HG02938 (cell line): ENCODE results near the gene FAN1.

ENCODE experiments used
- ATAC-seq: cut with Tn5 transposase; IDR thresholded peaks from one replicate; pipeline ENCODE4 v1.9.1; 2021; ENCODE audit warnings: mild to moderate bottlenecking, moderate library complexity; ENCODE audit not compliant: unreplicated experiment

Gene FAN1

DNA sequence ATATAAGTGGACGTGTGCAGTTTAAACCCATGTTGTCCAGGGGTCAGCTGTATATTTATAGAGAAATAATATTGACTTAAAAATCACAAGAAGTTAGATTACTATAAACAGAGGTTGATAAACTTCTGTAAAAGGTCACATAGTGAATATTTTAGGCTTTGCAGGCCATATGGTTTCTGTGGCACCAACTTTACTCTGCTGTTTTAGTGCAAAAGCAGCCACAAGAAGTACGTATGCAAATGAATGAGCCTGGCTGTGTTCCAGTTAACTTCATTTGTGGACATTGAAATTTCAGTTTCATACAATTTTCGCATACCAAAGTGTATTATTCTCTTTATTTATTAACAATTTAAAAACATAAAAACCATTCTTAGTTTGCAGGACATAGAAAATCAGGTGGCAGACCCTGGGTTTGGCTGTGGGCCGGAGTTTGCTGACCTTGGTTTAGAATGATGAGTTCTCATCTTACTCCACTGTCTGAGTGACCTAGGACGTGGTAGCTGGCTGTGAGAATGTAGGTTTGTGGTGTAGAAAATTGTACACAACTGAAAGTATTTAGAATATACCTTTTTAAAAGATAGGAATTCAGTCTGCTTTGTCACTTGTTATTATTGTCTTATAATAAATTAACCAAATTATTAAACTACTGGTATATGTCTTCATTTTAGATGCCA, 16.3 kb downstream of the FAN1 start:
- no peak for ATAC-seq

DNA sequence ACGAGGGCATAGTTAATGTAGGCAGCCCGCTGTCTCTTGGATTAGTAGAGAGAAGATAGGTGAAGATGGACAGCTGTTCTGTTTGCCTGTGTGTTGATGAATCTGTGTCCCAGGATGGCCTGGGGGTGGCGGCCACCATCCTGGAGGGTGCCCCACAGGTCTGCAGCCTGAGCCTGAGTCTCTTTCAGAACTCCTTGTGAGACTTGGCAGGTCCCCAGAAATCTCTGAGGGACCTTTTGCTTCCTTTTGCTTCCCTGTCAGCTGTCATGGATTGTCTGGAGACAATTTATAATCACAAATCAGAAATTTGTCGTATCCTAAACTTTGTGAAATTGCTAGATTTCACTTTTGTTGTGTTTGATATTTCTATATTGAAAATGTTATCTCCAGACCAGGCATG, 17.4 kb downstream of the FAN1 start:
- no peak for ATAC-seq

DNA sequence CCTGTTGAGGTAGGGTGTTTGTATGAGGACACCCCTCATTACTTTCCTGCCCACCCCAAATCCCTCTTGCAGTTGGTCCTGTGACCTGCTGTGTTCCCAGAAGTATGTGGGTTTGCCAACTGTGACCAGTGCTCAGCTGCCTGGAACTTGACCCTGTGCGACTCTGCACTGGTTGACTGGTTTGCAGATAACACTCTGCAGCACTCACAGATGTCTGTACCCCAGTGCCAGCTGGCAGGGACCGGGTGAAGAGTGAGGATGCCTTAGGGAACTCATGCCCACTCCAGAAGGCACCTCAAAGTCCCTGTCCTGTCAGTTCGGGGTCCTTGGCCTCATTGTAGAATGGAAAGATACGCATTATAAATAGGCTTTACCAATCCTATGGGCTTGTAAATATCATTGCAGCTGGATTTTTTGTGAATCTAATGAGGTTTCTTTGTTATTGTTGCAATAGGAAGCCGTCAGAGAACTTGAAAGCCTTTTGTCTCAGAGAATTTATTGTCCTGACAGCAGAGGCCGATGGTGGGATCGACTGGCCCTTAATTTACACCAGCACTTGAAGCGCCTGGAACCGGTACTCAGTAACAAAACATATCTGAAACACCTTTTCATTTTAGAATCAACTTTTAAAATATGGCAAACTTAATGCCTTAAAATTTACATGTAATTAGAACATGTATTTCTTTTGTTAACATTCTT, 18.2 kb downstream of the FAN1 start:
- ATAC-seq, result no peak

DNA sequence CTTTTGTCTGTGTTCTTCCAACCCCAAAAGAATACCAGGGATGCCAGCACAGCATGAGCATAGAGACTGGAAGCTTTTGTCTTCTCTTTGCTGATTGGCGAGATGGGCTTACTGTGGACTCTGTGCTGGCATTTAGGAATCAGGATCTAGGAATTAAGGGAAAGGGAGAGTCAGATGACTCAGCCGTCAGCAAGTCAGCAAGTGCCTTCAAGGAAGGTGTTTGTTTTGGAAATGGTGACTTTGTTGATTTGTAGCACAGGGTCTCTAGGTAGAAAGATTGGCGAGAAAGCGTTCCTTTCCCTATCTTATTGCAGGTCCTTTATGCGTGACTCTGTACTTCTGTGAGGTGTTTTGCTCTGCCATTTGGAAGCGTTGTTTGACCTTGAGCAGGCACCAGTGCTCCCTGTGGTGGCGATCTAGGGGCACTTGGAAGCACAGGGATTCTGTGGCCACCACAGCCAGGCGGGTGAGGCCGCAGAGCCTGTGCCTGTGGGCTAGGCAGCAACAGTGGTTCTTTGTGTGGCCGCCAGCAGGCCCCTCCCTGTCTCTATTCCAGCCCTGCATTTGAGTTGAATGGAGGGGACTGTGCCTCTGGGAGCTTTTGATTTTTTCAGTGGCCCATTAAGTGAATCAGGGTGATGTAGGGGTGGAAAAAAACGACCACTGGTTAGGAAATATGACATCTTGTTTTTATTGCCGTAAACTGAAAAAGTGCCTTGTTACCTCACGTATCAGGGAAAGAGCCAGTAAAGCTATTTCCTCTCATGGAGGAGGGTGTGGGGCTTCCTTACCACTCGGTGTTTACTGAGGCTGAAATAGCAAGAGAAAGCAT, 19.0 kb downstream of the FAN1 start:
- no peak for ATAC-seq

DNA sequence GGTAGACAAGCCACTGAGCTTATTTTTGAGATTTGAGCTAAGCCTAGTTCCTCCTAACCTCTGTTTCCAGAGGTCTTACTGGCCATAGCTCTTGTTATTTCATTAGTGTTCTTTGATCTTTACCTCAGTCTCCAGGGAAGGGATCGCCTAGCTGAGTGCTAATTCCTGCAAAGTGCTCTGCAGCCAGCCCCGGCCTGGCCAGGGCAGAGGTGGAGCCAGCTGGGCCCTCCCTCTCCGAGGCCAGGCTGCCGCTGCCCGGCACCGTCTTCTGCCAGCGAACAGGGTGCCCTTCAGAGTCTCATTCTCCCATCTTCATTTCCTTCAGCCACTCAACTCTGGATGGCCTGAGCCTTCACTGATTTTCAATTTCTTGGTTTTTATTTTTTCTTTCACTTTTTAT, 19.7 kb downstream of the FAN1 start:
- no peak for ATAC-seq

DNA sequence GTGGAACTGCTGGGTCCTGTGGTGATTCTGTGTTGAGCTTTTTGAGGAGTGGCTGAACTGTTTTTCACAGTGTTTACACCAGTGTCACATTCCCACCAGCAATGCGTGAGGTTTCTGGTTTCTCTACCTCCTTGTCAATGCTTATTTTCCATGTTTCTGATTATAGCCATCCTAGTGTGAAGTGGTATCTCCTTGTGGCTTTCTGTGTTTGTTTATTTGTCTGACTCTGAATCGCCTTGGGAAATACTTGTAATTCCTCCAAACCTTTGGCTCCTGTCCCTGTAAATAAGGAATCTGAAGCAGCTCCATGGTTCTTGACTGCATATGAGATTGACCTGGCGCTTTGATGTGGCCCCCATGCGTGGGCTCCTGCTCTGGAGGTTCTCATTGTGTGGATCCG, 20.6 kb downstream of the FAN1 start:
- no peak for ATAC-seq

DNA sequence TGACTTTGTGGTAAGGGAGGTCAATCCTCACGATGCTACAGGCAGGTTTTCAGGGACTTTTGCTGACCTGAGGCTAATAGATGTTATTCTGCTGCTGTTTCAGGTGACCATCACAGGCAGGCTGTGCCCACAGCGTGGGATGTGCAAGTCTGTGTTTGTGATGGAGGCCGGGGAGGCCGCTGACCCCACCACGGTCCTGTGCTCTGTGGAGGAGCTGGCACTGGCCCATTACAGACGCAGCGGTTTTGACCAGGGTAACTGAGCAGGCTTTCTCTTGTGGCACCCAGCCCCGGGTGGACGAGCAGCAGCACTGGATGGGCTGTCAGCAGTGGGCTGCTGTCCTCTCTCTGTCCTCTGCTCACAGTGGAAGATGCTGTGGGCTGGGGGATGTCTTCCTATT, 22.0 kb downstream of the FAN1 start:
- ATAC-seq, result no peak

DNA sequence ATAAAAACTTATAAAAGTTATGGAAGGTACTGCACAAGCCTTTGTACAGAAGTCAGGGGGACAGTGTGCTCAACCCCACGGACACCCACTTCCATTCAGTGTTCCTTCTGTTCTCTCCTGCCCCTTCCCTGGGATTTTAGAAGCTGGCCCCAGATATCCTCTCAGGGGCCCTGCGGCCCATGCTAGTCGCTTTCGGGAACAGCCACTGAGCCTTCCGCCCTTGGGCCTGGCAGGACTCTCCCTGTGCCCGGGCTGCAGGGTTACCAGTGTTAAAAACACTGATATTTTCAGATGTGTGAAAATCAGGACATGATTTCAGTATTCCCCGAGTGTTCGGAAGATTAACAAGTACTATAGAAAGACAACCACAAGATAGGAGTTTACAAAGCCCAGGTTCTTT, 22.4 kb downstream of the FAN1 start:
- ATAC-seq, result no peak

DNA sequence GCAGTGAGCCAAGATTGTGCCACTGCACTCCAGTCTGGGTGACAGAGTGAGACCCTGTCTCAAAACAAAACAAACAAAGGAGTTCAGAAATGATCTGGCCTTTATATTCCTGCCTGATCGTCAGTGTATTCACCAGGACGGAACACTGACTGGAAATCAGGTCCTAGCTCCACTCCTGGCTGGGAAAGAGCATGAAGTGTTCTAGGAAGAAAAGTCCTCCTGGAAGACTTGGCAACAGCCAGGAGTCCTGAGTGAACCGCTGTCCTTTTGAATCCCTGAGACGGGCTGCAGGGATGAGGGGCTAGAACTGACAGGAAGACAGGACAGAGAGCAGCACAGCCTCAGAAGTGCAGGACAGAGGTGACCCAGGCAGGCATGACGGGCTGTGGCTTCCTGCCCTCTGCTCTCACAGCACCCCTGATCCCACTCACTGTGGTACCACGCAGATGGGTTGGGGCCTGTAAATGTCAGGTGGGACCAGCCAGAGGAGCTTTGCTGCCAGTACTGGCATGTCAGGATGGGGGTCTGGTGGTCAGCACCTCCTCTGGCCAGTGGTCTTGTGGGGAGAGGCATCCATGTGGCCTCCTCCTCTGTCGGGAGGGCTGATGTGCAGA, 23.5 kb downstream of the FAN1 start:
- ATAC-seq, result no peak

DNA sequence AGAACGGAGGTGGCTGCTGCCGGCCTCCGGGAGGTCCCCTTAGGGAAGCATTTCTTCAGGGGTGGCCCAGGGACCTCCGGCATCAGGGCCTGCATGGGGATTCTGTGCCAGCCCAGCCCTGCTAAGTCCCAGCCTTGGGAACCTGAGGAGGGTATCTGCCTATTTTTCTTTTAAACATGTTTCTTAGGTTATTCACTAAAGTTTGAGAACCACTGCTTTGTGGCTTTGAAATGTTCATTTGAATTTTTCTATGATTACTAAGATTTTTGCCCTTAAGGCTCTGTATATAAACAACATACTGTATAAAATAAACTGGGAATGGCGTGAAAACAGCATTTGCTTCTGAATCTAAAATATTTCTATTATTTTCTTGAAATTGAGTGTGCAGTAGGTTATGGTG, 24.4 kb downstream of the FAN1 start:
- no peak for ATAC-seq

DNA sequence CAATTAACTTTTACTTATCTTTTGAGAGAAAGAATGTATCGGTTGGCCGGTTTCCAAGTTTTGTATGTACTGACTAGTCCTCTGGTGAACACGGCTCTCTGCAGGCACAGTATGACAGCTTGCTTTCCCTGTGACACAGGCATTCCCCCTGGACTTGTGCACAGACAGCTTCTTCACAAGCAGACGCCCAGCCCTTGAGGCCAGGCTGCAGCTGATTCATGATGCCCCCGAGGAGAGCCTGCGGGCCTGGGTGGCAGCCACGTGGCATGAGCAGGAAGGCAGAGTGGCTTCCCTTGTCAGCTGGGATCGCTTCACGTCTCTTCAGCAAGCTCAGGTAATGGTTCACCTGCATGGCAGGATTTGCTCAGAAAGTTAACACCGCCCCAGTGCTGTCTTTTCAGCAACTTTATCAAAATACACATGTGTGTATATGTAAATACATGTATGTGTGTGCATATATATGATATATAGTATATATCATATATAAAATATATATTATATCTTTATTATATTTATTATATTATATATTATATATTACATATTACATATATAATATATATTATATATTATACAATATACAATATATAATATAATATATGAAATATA, 25.5 kb downstream of the FAN1 start:
- no peak for ATAC-seq

DNA sequence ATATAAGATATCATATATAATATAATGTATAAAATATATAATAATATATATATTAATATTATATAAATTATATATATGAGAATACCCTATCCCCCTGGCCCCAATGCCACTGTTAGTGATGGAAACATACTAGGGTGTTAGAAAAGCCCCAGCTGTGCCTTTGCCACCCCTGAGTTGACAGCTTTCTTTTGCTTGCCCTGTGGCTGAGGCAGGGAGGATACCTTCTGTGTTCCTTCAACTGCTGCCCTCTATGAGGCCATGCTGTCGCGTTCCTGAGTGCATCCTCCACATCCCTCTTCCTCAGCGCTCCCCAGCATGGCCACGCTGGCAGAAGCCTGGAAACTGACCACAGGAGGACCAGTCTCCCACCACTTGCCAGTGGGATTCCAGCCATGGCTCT, 26.3 kb downstream of the FAN1 start:
- no peak for ATAC-seq

DNA sequence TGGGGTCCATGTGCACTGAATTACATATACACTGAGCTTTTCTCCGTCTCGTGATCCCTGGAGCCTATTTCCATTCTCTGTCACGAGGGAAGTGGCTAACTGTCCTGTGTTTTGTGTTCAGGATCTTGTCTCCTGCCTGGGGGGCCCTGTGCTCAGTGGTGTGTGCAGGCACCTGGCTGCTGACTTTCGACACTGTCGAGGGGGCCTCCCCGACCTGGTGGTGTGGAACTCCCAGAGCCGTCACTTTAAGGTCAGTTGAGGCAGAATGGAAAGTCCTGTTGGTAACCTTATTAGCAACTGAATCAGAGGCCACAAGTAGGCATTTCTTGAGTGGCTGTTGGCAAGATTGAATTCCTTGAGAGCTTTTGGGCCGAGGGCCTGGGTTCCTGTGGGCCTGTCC, 26.7 kb downstream of the FAN1 start:
- no peak for ATAC-seq

DNA sequence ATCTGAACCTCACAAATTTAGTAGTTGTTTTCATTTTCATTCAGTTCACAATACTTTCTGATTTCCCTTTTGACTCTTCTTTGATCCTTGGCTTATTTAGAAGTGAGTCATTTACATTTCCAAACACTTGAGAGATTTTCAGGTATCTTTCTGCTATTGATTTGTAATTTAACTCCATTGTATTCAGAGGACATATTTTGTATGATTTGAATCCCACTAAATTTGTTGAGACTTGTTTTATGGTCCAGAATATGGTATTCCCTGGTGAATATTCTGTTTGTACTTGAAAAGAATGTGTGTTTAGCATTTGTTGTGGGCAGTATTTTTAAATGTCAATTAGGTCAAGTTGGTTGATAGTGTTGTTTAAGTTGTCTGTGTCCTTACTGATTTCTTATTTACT, 29.6 kb downstream of the FAN1 start:
- no peak for ATAC-seq

DNA sequence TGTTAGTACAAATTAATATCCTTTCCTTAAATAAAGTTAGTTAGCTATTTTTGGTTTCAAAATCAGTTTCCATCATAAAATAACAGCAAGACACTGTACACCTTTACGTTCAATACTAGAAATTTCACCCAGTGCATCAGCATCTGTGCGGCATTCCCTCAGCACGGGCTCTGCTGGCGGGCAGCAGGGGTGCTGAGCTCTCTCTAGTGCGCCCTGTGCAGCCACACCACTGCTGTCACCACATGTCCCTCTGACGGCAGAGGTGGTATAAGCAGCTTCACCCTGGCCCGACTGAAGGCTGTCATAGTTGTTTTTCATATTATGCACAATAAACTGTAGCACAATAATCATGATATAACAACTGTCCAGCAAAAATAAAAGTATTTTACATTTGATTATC, 35.4 kb downstream of the FAN1 start:
- ATAC-seq, result no peak

DNA sequence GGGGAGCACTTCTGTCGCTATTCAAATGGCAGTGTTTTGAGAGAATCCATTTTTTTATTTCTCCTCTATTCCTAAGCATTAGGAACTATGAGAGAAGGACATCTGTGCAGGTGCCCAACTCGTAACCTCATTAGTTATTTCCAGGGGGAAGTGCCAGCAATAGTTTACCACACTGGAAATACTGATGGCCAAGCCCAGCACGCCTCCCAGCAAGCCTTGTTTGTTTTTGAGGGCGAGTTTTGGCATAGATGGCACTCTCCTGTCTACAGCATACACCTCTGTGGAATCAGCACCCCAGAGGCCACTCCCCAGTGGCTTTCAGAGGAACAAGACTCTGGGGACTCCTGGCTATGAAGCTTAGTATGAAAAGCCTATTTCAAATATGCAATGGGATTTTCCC, 36.6 kb downstream of the FAN1 start:
- ATAC-seq, result no peak

DNA sequence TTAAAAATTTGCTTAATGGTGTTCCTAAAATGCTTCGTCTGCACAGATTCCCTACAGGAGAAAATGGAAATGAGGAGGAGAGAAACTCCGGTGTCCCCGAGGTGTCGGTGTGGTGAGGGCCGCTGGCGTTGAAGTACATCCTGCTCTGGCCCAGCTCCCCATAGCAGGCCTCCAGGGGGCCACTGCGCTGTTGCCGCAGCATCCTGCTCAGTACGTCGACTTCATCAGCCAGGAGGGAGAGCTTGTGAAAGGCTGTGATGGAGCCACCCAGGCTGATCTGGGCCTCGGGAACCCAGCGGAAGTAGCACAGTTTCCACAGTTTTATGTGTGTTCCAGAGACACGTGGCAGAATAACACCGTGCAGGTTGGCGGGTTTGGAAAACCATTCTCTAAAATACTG, 37.8 kb downstream of the FAN1 start:
- ATAC-seq, result no peak

DNA sequence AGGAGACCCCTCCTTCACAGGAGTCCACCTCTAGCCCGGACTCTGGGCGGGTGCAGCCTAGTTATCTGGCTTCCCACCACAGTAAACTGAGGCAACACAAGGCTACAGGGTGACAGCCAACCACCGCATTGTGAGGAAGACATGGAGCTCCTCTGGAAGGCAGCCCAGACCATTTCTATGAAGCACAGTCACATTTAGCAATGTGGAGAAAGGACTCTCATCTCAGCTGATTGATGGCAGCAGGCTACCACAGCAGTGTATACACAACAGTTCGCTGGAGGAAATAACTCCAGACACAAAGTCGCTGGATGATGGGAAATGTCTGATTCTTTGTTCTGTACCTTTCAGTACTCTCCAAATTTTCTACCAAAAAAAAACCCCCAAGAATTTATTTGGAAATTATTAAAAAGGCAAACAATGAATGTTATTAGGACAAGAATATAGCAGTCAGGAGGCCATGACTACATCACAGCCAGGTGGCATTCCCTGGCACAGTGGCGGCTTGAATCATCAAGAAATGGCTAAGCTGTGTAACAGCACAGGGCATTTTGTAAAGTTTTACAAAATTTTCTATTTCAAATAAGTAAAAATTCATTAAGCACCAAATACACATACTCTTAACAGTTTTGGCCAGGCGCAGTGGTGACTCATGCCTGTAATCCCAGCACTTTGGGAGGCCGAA, 40.1 kb downstream of the FAN1 start:
- no peak for ATAC-seq

DNA sequence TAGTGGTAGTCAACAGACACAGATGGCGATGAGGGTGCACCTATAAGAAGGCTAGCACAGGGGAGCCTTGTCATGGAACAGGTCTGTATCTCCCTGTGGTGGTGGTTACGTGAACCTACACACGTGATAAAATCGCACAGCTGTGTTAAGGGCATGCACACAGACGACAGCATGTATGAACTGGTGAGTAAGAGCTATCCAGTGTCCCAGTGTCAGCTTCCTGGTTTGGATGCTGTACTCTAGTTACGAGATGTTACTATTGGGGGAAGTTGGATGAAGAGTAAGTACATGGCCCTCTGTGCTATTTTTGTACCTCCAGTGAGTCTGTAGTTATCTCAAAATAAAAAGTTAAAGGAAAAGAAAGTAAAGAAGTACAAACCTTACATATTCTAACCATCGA, 49.5 kb downstream of the FAN1 start:
- no peak for ATAC-seq

DNA sequence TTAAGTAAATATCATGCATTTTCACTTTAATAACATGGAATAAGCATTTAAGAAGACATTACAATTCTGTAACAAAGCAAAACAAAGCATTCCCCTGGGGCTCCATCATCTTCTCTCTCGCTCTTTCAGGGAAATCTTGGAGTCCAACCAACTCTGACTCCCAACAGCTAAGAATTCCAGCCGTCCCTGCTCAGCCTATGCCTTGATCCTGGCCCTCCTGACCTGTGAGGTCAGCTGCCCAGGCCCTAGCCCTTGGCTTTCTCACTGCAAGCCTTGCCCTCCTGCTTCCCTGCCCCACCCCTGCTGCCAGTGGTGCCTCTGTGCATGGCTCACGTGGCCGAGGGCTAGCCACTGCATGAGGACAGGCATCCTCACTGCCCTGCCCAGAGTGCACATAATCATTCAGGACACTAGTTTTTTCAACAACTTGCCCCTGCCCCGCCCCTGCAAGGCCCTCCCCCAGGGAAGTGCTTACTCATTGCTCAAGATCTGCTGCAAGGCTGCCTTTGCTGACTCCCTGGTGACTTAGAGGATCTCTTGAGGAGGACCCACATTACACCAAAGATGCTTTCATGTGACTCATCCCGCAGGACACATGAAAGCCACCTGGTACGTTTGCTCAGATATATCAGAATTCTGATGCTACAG, 50.1 kb downstream of the FAN1 start:
- ATAC-seq, result no peak
